Lower leg skin (tissue), 3 donors: ENCODE data around the gene PTPRT.

ENCODE experiments used
- CTCF ChIP-seq, 3 donors: fragments of 450-650 bp; IDR thresholded peaks; one replicate each; pipeline ENCODE4 v1.5.1; 2016; ENCODE audit warnings: antibody characterized with exemption in 3 of 3, mild to moderate bottlenecking in 3 of 3, moderate library complexity in 2 of 3
- POLR2A ChIP-seq, 2 donors: fragments of 450-650 bp; IDR thresholded peaks; one replicate each; pipeline ENCODE4 v1.6.1; 2016 to 2017; ENCODE audit warnings: antibody characterized with exemption in 2 of 2, mild to moderate bottlenecking in 1 of 2, moderate library complexity in 1 of 2

GRCh38 chr20:42889517-42889916 lies 300.2 kb downstream of the PTPRT start:
- TF ChIP-seq CTCF (IDR thresholded peaks at IDR 0.05) (no peak), POLR2A (IDR thresholded peaks at IDR 0.05) (no peak)
